HEK293 (cell line): ENCODE results near the gene INSYN1.
A peak's percentile ranks its signal among the peaks of the same experiment; 100 is the strongest.

Experiments used
- CTCF ChIA-PET: fragments of 350-600 bp; formaldehyde crosslinking; extraction: SDS; loops from one replicate; lab custom pipeline; 2021; ENCODE audit warnings: antibody characterized with exemption; lab: Yijun Ruan, JAX
- POLR2A ChIA-PET: fragments of 300-600 bp; formaldehyde crosslinking; extraction: SDS; loops from one replicate; lab custom pipeline; 2020; ENCODE audit warnings: antibody characterized with exemption, inconsistent platforms; lab: Yijun Ruan, JAX
- H3K27ac ChIP-seq: fragments of 200-500 bp; sonication (Bioruptor generic); 2 replicates; pipeline ENCODE4 v1.5.1; 2014; ENCODE audit warnings: low read depth, low read length, control low read depth, inconsistent platforms; ENCODE audit errors: extremely low read depth
- H3K36me3 ChIP-seq, 2 experiments: fragments of 200-500 bp in 1 of 2; sonication (Bioruptor generic) in 1 of 2; 1 replicate in 1 of 2; 2 replicates in 1 of 2; pipeline ENCODE4 v1.5.1; 2014 to 2017; ENCODE audit warnings: inconsistent platforms in 2 of 2, low read length in 2 of 2; ENCODE audit not compliant: control insufficient read depth in 2 of 2, insufficient read depth in 1 of 2
- H3K4me1 ChIP-seq: fragments of 200-500 bp; sonication (Bioruptor generic); 2 replicates; pipeline ENCODE4 v1.5.1; 2014; ENCODE audit warnings: mild to moderate bottlenecking, low read length, inconsistent platforms; ENCODE audit not compliant: control insufficient read depth, insufficient read depth
- H3K4me3 ChIP-seq: 2 replicates; pipeline ENCODE4 v1.5.1; 2011; ENCODE audit warnings: low read depth, mild to moderate bottlenecking, control low read depth, low read length, moderate library complexity
- H3K9me3 ChIP-seq: fragments of 200-500 bp; sonication (Bioruptor generic); 2 replicates; pipeline ENCODE4 v1.5.1; 2014; ENCODE audit warnings: low read depth, low read length, inconsistent platforms; ENCODE audit not compliant: control insufficient read depth, insufficient read depth
- GLIS1 ChIP-seq: fragments of 450-650 bp; formaldehyde crosslinking; IDR thresholded peaks from 2 replicates; pipeline ENCODE4 v1.5.1; 2016; ENCODE audit warnings: missing biosample characterization, missing genetic modification characterization
- KLF1 ChIP-seq: fragments of 450-650 bp; formaldehyde crosslinking; IDR thresholded peaks from 2 replicates; pipeline ENCODE4 v1.5.1; 2016; ENCODE audit warnings: missing biosample characterization, missing genetic modification characterization
- KLF16 ChIP-seq: fragments of 450-650 bp; formaldehyde crosslinking; IDR thresholded peaks from 2 replicates; pipeline ENCODE4 v1.5.1; 2017; ENCODE audit warnings: missing biosample characterization, missing genetic modification characterization
- MYNN ChIP-seq: fragments of 450-650 bp; formaldehyde crosslinking; IDR thresholded peaks from 2 replicates; pipeline ENCODE4 v1.5.1; 2016; ENCODE audit warnings: missing biosample characterization, missing genetic modification characterization, borderline replicate concordance
- PRDM6 ChIP-seq: fragments of 450-650 bp; formaldehyde crosslinking; IDR thresholded peaks from 2 replicates; pipeline ENCODE4 v1.5.1; 2017; ENCODE audit warnings: missing biosample characterization, missing genetic modification characterization
- ZNF184 ChIP-seq: fragments of 450-650 bp; IDR thresholded peaks from 2 replicates; pipeline ENCODE4 v1.5.1; 2018; ENCODE audit warnings: missing biosample characterization, mild to moderate bottlenecking, missing genetic modification characterization
- ZNF223 ChIP-seq: fragments of 450-650 bp; formaldehyde crosslinking; IDR thresholded peaks from 2 replicates; pipeline ENCODE4 v1.5.1; 2016; ENCODE audit warnings: missing biosample characterization, missing genetic modification characterization
- ZNF24 ChIP-seq: fragments of 450-650 bp; formaldehyde crosslinking; IDR thresholded peaks from 2 replicates; pipeline ENCODE4 v1.5.1; 2016; ENCODE audit warnings: missing biosample characterization, missing genetic modification characterization
- ZNF324 ChIP-seq: fragments of 450-650 bp; formaldehyde crosslinking; IDR thresholded peaks from 2 replicates; pipeline ENCODE4 v1.5.1; 2016; ENCODE audit warnings: missing biosample characterization, missing genetic modification characterization
- ZNF366 ChIP-seq: fragments of 450-650 bp; formaldehyde crosslinking; conservative IDR thresholded peaks from 2 replicates; pipeline ENCODE4 v1.5.1; 2016; ENCODE audit warnings: missing biosample characterization, missing genetic modification characterization
- ZNF513 ChIP-seq: fragments of 450-650 bp; IDR thresholded peaks from 2 replicates; pipeline ENCODE4 v1.5.1; 2018; ENCODE audit warnings: missing biosample characterization, missing genetic modification characterization
- ZNF521 ChIP-seq: fragments of 450-650 bp; formaldehyde crosslinking; IDR thresholded peaks from 2 replicates; pipeline ENCODE4 v1.5.1; 2017; ENCODE audit warnings: missing biosample characterization, mild to moderate bottlenecking, missing genetic modification characterization
- ZNF561 ChIP-seq: fragments of 450-650 bp; IDR thresholded peaks from 2 replicates; pipeline ENCODE4 v1.5.1; 2018; ENCODE audit warnings: missing biosample characterization, missing genetic modification characterization, borderline replicate concordance
- ZNF580 ChIP-seq: fragments of 450-650 bp; formaldehyde crosslinking; IDR thresholded peaks from 2 replicates; pipeline ENCODE4 v1.5.1; 2016; ENCODE audit warnings: missing biosample characterization, missing genetic modification characterization
- ZNF654 ChIP-seq: fragments of 450-650 bp; formaldehyde crosslinking; IDR thresholded peaks from 2 replicates; pipeline ENCODE4 v1.5.1; 2016; ENCODE audit warnings: low read depth, missing biosample characterization, missing genetic modification characterization
- ZNF658 ChIP-seq: fragments of 450-650 bp; formaldehyde crosslinking; IDR thresholded peaks from 2 replicates; pipeline ENCODE4; 2016; ENCODE audit warnings: missing biosample characterization, missing genetic modification characterization
- ZNF664 ChIP-seq: fragments of 450-650 bp; formaldehyde crosslinking; IDR thresholded peaks from 2 replicates; pipeline ENCODE4 v1.5.1; 2016; ENCODE audit warnings: missing biosample characterization, missing genetic modification characterization
- ZNF701 ChIP-seq: fragments of 450-650 bp; formaldehyde crosslinking; IDR thresholded peaks from 2 replicates; pipeline ENCODE4 v1.5.1; 2016; ENCODE audit warnings: missing biosample characterization, missing genetic modification characterization
- TF ChIP-seq, protein P1 (sequence below): fragments of 450-650 bp; formaldehyde crosslinking; IDR thresholded peaks from 2 replicates; pipeline ENCODE4 v1.5.1; 2016; ENCODE audit warnings: missing biosample characterization, missing genetic modification characterization
- TF ChIP-seq, protein P2 (sequence below): fragments of 450-650 bp; formaldehyde crosslinking; IDR thresholded peaks from 2 replicates; pipeline ENCODE4 v1.5.1; 2017; ENCODE audit warnings: missing biosample characterization, mild to moderate bottlenecking, missing genetic modification characterization, moderate library complexity

INSYN1 gene

DNA sequence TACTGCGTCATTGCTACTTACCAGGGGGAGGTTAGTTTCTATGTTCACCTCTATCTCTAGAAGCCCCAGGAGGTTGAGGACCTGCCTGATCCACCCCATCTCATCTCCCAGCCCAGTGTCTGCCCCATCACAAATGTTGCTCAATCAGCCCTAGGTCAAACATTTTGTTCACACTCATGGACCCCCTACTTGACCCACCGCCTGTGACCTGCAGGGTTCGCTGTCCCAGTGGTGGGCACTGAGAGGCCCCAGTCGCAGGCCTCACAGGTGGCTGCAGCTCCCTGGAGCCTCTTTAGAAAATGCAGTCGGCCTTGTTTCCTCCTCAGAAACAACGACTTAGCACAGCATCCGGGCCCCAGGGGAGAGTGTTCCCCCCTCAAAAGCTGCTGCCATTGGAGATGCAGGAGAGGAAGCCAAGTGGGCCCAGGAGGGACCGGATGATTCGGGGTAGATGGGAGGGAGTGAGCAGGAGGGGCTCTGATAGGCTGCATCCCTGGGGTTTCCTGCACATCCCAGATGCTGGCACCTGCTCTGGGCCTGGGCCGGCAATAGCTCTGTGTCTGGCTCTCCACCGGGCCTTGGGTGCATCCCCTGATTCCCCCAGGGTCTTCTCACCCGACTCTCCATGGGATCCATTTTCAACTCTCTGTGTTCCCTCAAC lies 18.4 kb upstream of the INSYN1 start:
- H3K9me3 ChIP-seq, result no peaks in the 10 kb centered on the region
- CTCF ChIA-PET, result interaction anchor here (0.7 to 2.3 kb wide), 4 partner anchors 9 to 135 kb away, joined by 3 to 8 read pairs (median 4); no protein-coding TSS in a partner anchor
- H3K4me1 ChIP-seq, result no peaks in the 10 kb centered on the region
- H3K36me3 ChIP-seq, result no peaks in the 10 kb centered on the region
- no peak overlapping the region for H3K27ac ChIP-seq
- POLR2A ChIA-PET, result no interaction called here
- TF ChIP-seq ZNF184 (tag by site-specific recombination) (no peak), ZNF561 (tag by site-specific recombination) (no peak)
- TF ChIP-seq, protein P1, sequence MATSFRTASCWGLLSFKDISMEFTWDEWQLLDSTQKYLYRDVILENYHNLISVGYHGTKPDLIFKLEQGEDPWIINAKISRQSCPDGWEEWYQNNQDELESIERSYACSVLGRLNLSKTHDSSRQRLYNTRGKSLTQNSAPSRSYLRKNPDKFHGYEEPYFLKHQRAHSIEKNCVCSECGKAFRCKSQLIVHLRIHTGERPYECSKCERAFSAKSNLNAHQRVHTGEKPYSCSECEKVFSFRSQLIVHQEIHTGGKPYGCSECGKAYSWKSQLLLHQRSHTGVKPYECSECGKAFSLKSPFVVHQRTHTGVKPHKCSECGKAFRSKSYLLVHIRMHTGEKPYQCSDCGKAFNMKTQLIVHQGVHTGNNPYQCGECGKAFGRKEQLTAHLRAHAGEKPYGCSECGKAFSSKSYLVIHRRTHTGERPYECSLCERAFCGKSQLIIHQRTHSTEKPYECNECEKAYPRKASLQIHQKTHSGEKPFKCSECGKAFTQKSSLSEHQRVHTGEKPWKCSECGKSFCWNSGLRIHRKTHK (tag by site-specific recombination), result no peak
- no peak overlapping the region for H3K4me3 ChIP-seq

DNA sequence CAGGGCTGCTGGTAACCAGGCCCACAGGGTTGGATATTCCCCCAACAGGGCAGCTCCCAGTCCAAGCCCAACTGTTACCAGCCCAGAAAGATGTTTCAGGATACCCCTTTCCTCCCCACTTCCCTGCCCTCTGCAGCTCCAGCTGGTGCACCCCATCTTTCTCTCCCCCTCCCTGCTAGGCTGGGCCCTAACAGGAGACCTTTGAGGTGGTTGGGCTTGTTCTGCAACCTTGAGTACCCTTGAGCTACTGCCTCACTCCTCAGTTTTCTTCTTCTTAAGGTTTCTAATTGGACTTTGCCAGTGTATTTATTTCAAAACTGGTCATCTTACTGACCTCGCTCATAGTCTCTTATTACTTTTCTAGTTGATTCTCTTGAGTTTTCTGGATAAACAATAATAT lies 16.9 kb upstream of the INSYN1 start:
- Histone ChIP-seq H3K4me3 (no peak overlapping the region), H3K36me3 (no peaks in the 10 kb centered on the region), H3K9me3 (no peaks in the 10 kb centered on the region), H3K27ac (no peak overlapping the region), H3K4me1 (no peaks in the 10 kb centered on the region)
- TF ChIP-seq, protein P2, sequence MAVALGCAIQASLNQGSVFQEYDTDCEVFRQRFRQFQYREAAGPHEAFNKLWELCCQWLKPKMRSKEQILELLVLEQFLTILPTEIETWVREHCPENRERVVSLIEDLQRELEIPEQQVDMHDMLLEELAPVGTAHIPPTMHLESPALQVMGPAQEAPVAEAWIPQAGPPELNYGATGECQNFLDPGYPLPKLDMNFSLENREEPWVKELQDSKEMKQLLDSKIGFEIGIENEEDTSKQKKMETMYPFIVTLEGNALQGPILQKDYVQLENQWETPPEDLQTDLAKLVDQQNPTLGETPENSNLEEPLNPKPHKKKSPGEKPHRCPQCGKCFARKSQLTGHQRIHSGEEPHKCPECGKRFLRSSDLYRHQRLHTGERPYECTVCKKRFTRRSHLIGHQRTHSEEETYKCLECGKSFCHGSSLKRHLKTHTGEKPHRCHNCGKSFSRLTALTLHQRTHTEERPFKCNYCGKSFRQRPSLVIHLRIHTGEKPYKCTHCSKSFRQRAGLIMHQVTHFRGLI (tag by site-specific recombination), result peak; percentile 87
- TF ChIP-seq ZNF701 (tag by site-specific recombination), result no peak
- POLR2A ChIA-PET, result no interaction called here
- CTCF ChIA-PET, result interaction anchor here (0.6 to 3.2 kb wide), 3 partner anchors 11 to 131 kb away, joined by 3 to 11 read pairs (median 5); no protein-coding TSS in a partner anchor

- TF ChIP-seq GLIS1 (tag by site-specific recombination), result peak; percentile 74
- TF ChIP-seq MYNN (tag by site-specific recombination), result no peak
- Histone ChIP-seq H3K27ac (no peak overlapping the region), H3K4me1 (no peaks in the 10 kb centered on the region), H3K9me3 (no peaks in the 10 kb centered on the region), H3K4me3 (no peak overlapping the region), H3K36me3 (no peaks in the 10 kb centered on the region)
- CTCF ChIA-PET, result interaction anchor here (0.5 to 3.2 kb wide), 6 partner anchors 9 to 103 kb away, joined by 3 to 11 read pairs (median 3); no protein-coding TSS in a partner anchor
- POLR2A ChIA-PET, result no interaction called here
These were observed 14.8 kb upstream of the INSYN1 start for GRCh38 chr15:73767806-73768501.

DNA sequence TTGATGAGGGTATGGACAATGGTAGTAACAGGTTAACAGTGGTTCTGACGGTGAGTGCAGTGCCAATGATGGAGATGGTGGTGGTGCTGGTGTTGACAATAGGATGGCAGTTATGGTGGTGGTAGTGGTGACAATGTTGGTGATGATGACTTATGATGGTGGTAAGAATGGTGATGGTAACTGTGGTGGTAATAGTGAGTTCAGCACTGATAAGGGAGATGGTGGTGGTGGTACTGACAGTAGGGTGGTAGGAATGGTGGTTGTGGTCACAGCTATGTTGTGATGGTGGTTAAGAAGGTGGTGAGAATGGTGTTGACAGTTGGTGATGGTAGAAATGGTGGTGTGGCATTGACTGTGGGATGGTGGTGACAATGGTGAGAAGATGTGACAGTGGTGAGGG lies 13.4 kb upstream of the INSYN1 start:
- Histone ChIP-seq H3K36me3 (no peaks in the 10 kb centered on the region), H3K4me3 (no peak overlapping the region), H3K4me1 (no peaks in the 10 kb centered on the region), H3K9me3 (no peaks in the 10 kb centered on the region), H3K27ac (no peak overlapping the region)
- CTCF ChIA-PET, result interaction anchor here (0.6 kb wide), 1 partner anchor 503 kb away, joined by 3 read pairs; no protein-coding TSS in a partner anchor
- POLR2A ChIA-PET, result no interaction called here
- 0 out of 2 replicates have a peak, but pooled peaks have one; percentile 21 for TF ChIP-seq ZNF658
- no peak for TF ChIP-seq ZNF24 (tag by site-specific recombination)
- TF ChIP-seq ZNF580 (tag by site-specific recombination), result no peak
- no peak for TF ChIP-seq ZNF324 (tag by site-specific recombination)
- TF ChIP-seq ZNF654, result no peak
- TF ChIP-seq ZNF513 (tag by site-specific recombination), result no peak
- TF ChIP-seq ZNF223 (tag by site-specific recombination), result no peak
- TF ChIP-seq ZNF366 (tag by site-specific recombination), result no peak
- no peak for TF ChIP-seq ZNF664 (tag by site-specific recombination)
- no peak for TF ChIP-seq ZNF521 (tag by site-specific recombination)
- no peak for TF ChIP-seq KLF16 (tag by site-specific recombination)
- TF ChIP-seq PRDM6, result no peak
- TF ChIP-seq KLF1 (tag by site-specific recombination), result no peak
